Measurements from ENCODE around the gene IL1RAPL2. TPM values are rescaled to one million over a fixed set of nuclear protein-coding genes. Genes with fewer than 3 reads are reported as not detected.

IL1RAPL2 gene
- total and polyA plus RNA-seq, 2 donors (not counting 1 experiment from before 2014, with no cell fraction given) = not detected

DNA sequence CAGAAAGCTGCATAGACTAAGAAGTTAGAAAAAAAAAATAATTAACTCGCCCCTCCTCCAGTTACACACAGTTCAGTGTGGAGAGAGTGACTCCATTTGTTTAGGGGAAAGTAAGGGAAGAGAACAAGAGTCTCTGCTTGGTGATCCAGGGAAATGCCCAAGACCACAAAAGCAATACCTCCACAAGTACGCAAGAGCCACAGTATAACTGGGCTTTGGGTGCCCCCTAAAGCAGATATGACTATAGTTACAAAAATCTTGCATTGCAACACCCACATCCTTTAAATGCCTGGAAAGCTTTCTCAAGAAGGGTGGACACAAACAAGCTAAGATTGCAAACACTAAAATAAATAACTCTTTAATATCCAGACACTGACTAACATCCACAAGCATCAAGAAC is 1092.1 kb downstream of the IL1RAPL2 start:
- no peak overlapping the region for H3K4me3 ChIP-seq (ENCODE audit: control extremely low read depth in 1 of 5, extremely low read depth in 1 of 5, insufficient read depth in 1 of 5, low read depth in 2 of 5, low read length in 4 of 5)
- H4K20me1 ChIP-seq (ENCODE audit: control insufficient read depth, insufficient read depth, low read length, poor library complexity, severe bottlenecking) = no peaks in the 10 kb centered on the region
- H3K4me1 ChIP-seq (ENCODE audit: control insufficient read depth in 2 of 2, insufficient read depth in 2 of 2, low read length in 2 of 2) = no peaks in the 10 kb centered on the region
- no CpG with 5 or more reads among the region's 2 CpGs for WGBS (ENCODE audit: insufficient coverage)
- POLR2A ChIA-PET = no interaction called here
- H3K27ac ChIP-seq (ENCODE audit: low read length in 2 of 2) = no peak overlapping the region
- intact Hi-C loops (cut with micrococcal nuclease) = no loop called here
- ATAC-seq (ENCODE audit: low read depth) (no peak), DNase-seq (no peak)
- no peaks in the 10 kb centered on the region for H3K9me3 ChIP-seq (ENCODE audit: control extremely low read depth in 1 of 3, control insufficient read depth in 2 of 3, insufficient read depth in 1 of 3, low read length in 2 of 3)
- TF ChIP-seq EZH2 (IDR thresholded peaks at IDR 0.05; ENCODE audit: borderline replicate concordance, insufficient read depth, low read depth, low read length, poor library complexity, severe bottlenecking) = no peak
- H3K9ac ChIP-seq (ENCODE audit: low read length) = no peak overlapping the region
- Mint-ChIP-seq H3K27ac (no peak overlapping the region), H3K4me1 (no peaks in the 10 kb centered on the region), H3K9me3 (ENCODE audit: insufficient read depth) (no peaks in the 10 kb centered on the region), H3K27me3 (no peaks in the 10 kb centered on the region), H3K4me3 (no peak overlapping the region)
- CTCF ChIA-PET = no interaction called here
- H3K27me3 ChIP-seq (replicated peaks in 1 of 4; ENCODE audit: control extremely low read depth in 1 of 4, control insufficient read depth in 3 of 4, insufficient read depth in 4 of 4, low read length in 3 of 4) = no peaks in the 10 kb centered on the region
- no peak overlapping the region for H2AFZ ChIP-seq (ENCODE audit: insufficient read depth, low read depth, low read length, poor library complexity, severe bottlenecking)
- H3K36me3 ChIP-seq (replicated peaks in 1 of 2; ENCODE audit: control extremely low read depth in 1 of 2, control insufficient read depth in 1 of 2, extremely low read depth in 1 of 2, insufficient read depth in 2 of 2, low read length in 1 of 2) = no peaks in the 10 kb centered on the region
- no peak overlapping the region for H3K4me2 ChIP-seq (replicated peaks; ENCODE audit: low read depth, low read length, poor library complexity, severe bottlenecking)
- H3K79me2 ChIP-seq (ENCODE audit: control insufficient read depth, insufficient read depth, low read length) = no peaks in the 10 kb centered on the region

DNA sequence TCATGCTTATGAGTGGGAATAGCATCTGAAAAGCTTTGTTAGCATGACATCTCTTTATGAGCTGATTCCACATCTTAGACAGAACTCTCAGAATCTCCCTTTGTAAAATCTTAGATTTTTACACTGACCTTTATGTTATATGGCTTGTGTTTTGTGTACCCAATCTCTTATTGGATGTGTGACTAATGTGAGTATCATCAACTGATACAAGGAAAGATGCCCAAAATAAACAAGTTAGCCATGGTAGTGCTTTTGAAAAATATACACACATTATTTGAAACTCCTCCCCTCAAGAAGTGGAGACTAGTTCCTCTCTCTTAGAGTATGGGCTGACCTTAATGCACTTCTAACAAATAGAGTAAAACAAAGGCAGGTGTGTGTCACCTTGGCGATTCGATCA is 1096.2 kb downstream of the IL1RAPL2 start:
- no peak for DNase-seq
- no peak overlapping the region for H2AFZ ChIP-seq (ENCODE audit: insufficient read depth, low read depth, low read length, poor library complexity, severe bottlenecking)
- no peaks in the 10 kb centered on the region for H3K27me3 ChIP-seq (replicated peaks in 1 of 4; ENCODE audit: control extremely low read depth in 1 of 4, control insufficient read depth in 3 of 4, insufficient read depth in 4 of 4, low read length in 3 of 4)
- no peak for ATAC-seq (ENCODE audit: low read depth)
- H3K27ac ChIP-seq (ENCODE audit: low read length in 2 of 2) = no peak overlapping the region
- no peak overlapping the region for H3K4me2 ChIP-seq (replicated peaks; ENCODE audit: low read depth, low read length, poor library complexity, severe bottlenecking)
- H3K4me3 ChIP-seq (ENCODE audit: control extremely low read depth in 1 of 5, extremely low read depth in 1 of 5, insufficient read depth in 1 of 5, low read depth in 2 of 5, low read length in 4 of 5) = no peak overlapping the region
- Mint-ChIP-seq H3K4me3 (no peak overlapping the region), H3K4me1 (no peaks in the 10 kb centered on the region), H3K9me3 (ENCODE audit: insufficient read depth) (no peaks in the 10 kb centered on the region), H3K27ac (no peak overlapping the region), H3K27me3 (no peaks in the 10 kb centered on the region)
- intact Hi-C loops (cut with micrococcal nuclease) = no loop called here
- H4K20me1 ChIP-seq (ENCODE audit: control insufficient read depth, insufficient read depth, low read length, poor library complexity, severe bottlenecking) = no peaks in the 10 kb centered on the region
- no peaks in the 10 kb centered on the region for H3K79me2 ChIP-seq (ENCODE audit: control insufficient read depth, insufficient read depth, low read length)
- H3K9me3 ChIP-seq (ENCODE audit: control extremely low read depth in 1 of 3, control insufficient read depth in 2 of 3, insufficient read depth in 1 of 3, low read length in 2 of 3) = no peaks in the 10 kb centered on the region
- H3K9ac ChIP-seq (ENCODE audit: low read length) = no peak overlapping the region
- 83% methylated on average over 1 of the region's 2 CpGs for WGBS (ENCODE audit: insufficient coverage)
- no peaks in the 10 kb centered on the region for H3K4me1 ChIP-seq (ENCODE audit: control insufficient read depth in 2 of 2, insufficient read depth in 2 of 2, low read length in 2 of 2)
- no peaks in the 10 kb centered on the region for H3K36me3 ChIP-seq (replicated peaks in 1 of 2; ENCODE audit: control extremely low read depth in 1 of 2, control insufficient read depth in 1 of 2, extremely low read depth in 1 of 2, insufficient read depth in 2 of 2, low read length in 1 of 2)
- ChIA-PET POLR2A (no interaction called here), CTCF (no interaction called here)
- TF ChIP-seq CTCF (IDR thresholded peaks at IDR 0.05) (no peak), EZH2 (IDR thresholded peaks at IDR 0.05; ENCODE audit: borderline replicate concordance, insufficient read depth, low read depth, low read length, poor library complexity, severe bottlenecking) (no peak)

Data from B cell (primary cell).